GM12891 (cell line): ENCODE measurements around the gene THTPA. TPM values are rescaled to one million over a fixed set of nuclear protein-coding genes. Genes with fewer than 3 reads are reported as not detected.
A peak's percentile ranks its signal among the peaks of the same experiment; 100 is the strongest.

Experiments used
- DNase-seq: peaks from one replicate; pipeline ENCODE4 v3.0.0; 2011; ENCODE audit warnings: low spot score; ENCODE audit not compliant: insufficient read length
- FAIRE-seq: peaks from 2 replicates; lab custom pipeline; 2011; peaks lifted over from hg19 to GRCh38; lab: Jason Lieb, UNC
- PAX5 ChIP-seq: IDR thresholded peaks from 2 replicates; pipeline ENCODE4 v1.6.1; 2011; ENCODE audit warnings: low read length, moderate library complexity, mild to moderate bottlenecking; ENCODE audit not compliant: insufficient read depth, severe bottlenecking
- POLR2A ChIP-seq: IDR thresholded peaks from 2 replicates; pipeline ENCODE4 v1.6.1; 2011; ENCODE audit warnings: low read depth, low read length, control low read depth
- POLR2AphosphoS5 ChIP-seq: IDR thresholded peaks from 2 replicates; pipeline ENCODE4 v1.6.1; 2011; ENCODE audit warnings: low read depth, low read length, control low read depth
- POU2F2 ChIP-seq: IDR thresholded peaks from 2 replicates; pipeline ENCODE4 v1.6.1; 2011; ENCODE audit warnings: low read depth, mild to moderate bottlenecking, control low read depth, low read length, moderate library complexity
- SPI1 ChIP-seq: IDR thresholded peaks from 2 replicates; pipeline ENCODE4 v1.6.1; 2011; ENCODE audit warnings: low read depth, low read length, control low read depth
- TAF1 ChIP-seq: IDR thresholded peaks from 2 replicates; pipeline ENCODE4 v1.6.1; 2011; ENCODE audit warnings: low read depth, low read length, control low read depth
- polyA plus RNA-seq: library from polyadenylated mRNA; unstranded; fragments of >200 nt; gene quantifications from one replicate; pipeline ENCODE4 v1.2.1, GENCODE V29; 2012; ENCODE audit warnings: low read depth, missing spikeins, inconsistent platforms; ENCODE audit not compliant: missing spikeins

THTPA gene, protein sequence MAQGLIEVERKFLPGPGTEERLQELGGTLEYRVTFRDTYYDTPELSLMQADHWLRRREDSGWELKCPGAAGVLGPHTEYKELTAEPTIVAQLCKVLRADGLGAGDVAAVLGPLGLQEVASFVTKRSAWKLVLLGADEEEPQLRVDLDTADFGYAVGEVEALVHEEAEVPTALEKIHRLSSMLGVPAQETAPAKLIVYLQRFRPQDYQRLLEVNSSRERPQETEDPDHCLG
- polyA plus RNA-seq: 8.0 TPM

DNA sequence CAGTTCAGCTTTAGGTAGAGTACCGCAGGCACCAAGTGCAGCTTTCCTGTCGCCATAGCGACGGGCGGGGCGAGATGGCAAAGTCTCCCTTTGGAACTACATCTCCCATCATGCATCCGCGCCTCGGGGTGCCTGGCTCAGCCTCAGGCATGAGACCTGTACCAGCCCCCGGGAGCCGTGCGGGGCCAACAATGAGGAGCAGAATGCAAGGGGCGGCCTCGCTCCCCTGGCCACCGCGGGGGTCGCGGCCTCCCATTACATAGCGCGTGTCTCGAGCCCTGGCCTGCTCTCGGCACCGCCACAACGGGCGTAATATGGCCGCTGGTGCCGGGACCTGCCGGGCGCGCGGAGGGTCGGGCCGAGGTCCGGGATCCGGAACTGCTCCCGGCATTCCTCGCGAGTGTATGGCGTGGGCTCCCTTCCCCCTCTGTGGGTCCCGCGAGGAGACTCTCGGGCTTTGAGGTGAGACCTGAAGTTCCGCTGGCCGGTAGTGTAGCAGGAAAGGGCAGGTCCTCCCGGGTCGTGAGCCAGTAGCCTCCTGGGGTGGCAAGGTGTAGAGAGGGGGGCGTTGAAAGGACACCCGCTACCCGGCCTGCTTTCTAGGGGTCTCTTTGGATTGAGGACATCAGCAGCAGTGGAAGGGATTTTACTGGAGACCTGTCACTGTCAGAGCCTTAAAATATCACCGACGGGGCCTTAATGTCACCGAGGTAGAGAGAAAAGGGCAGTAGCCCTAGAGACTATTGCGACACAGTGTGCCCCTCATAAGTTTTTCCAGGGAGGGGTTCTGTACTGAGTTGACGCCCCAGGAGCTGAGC, at the start of gene THTPA:
Gene THTPA, plus strand, starts transcription at position 390 of the 818 bp plus-strand sequence. CDS start 487 bp downstream, outside the sequence.
- FAIRE-seq: peak; percentile 88
- TF ChIP-seq PAX5 (no peak), POLR2A (peak; percentile 75; the same call in 1 of the 2 replicates), POLR2AphosphoS5 (peak; percentile 85), POU2F2 (peak; percentile 27), SPI1 (peak; percentile 3; the same call in 1 of the 2 replicates), TAF1 (peak; percentile 70)

DNA sequence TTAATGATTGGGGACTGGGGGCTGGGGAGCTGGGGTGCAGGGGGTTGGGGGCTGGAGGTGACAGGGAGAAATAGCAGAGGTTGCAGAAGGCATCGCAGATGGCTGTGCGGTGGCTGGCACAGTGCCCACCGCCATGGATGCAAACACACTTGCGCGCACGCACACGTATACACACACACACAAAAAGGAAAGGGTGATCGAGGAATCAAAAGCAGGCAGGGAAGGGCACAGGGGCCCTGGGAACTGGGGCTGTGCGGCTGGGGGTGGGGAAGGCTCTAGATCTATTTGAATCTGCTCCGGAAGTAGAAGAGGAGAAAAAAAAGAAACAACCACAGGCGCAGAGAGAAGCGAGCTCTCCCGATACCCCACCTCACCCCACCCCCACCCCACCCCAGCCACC, 43.9 kb upstream of the THTPA start:
- peak; percentile 51 for FAIRE-seq
- no peak for DNase-seq
- TF ChIP-seq POU2F2: no peak
- TF ChIP-seq PAX5: no peak
- TF ChIP-seq POLR2AphosphoS5: no peak
- no peak for TF ChIP-seq TAF1
- TF ChIP-seq SPI1: no peak
- TF ChIP-seq POLR2A: no peak

More for the DNA sequence above, at the start of gene THTPA:
- DNase-seq: peak; percentile 94

DNA sequence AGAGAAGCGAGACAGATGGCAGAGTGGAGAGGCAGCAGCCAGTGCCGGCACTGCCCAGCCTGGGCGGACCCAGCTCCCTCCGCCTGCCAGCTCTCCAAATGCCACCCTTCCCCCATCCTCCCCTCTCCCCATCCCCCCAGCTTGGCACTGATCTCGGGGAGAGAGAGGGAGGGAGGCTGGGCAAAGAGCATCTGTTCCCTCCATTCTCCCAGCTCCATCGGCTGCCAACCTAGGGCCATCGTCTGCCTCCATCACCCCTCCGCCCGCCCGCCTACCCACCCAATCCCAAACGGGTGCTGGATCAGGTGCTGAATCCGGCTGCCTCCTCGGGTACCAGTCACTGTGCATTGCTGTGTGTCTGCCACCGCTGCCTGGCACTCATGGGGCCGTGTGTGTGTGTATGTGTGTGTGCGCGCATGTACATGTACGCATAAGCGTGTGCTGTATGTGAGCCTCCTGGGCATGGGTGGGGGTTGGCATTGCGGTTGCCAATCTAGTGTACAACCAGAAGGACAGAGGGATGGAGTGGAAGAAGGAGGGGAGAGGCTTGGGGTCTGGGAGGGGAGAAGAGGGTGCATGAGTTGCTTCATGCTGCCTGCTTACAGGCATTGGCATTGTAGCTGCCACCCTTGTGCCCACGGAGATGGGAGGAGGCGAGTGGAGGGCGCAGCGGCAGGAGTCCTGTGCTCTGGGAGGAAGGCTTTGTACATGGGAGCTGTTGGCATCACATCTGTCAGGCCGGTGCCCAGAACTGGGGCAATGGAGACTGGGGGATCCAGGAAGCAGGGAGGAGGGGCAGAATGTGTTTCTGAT, 42.9 kb upstream of the THTPA start:
- TF ChIP-seq POLR2A: no peak
- TF ChIP-seq PAX5: no peak
- no peak for TF ChIP-seq SPI1
- no peak for TF ChIP-seq TAF1
- no peak for TF ChIP-seq POLR2AphosphoS5
- no peak for TF ChIP-seq POU2F2
- no peak for FAIRE-seq
- DNase-seq: no peak

DNA sequence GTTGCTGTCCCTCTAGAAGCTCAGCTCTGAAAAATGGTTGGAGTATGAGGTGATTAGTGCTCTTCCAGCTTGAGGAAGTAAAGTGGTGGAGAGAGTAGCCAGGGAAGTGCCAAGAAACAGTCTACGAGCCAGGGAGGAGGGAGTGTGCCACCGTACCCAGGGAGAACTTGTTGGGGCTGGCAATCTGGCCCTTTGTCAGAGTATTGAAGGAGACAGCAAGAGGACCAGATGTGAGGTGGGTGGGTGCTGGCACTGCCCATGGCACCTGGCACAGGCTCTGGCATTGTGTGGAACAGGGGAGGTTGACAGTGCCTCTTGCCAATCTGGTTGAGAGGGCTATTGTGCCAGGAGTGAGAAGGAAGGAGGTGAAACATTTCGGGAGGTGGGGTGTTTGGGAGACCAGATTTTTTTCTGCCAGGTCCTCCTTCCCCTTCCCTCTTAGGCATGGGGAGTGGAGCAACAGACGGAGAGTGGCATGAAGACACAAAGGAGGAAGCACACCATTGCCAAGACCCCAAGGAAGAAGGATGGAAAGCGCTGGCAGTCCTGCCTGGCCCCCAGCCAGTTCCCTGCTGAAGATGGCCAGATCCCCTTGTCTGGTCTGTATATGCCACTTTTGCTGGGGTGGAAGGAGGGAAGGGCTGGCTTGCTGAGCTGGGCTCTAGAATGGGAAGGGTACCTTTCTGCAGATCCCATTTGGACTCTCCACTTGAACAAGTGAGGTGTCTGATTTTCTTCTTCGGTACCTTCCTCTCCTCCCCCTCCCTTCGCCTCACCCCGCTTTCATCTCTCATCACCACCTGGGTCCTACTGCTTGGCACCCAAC, 42.0 kb upstream of the THTPA start:
- no peak for FAIRE-seq

DNA sequence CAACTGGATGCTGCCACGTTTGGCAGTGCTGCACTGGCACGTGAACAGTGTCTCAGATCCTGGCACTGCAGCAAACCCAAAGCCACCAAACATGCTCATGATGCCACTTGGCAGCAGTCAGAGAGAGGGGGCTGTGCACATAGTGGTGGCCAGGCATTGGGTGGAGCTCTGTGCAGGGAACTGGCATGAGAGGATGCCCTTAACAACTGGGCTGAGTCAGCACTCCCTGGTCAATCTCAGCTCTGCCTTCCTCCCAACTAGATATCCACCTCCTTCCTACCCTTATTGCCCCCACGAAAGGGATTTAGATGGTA, 41.5 kb upstream of the THTPA start:
- no peak for TF ChIP-seq PAX5
- TF ChIP-seq POLR2A: no peak
- no peak for TF ChIP-seq POU2F2
- no peak for TF ChIP-seq POLR2AphosphoS5
- TF ChIP-seq TAF1: no peak
- TF ChIP-seq SPI1: no peak
- FAIRE-seq (no peak), DNase-seq (no peak)

More for the DNA sequence above, 42.0 kb upstream of the THTPA start:
- DNase-seq: no peak
- no peak for TF ChIP-seq SPI1
- no peak for TF ChIP-seq POU2F2
- no peak for TF ChIP-seq POLR2A
- no peak for TF ChIP-seq TAF1
- TF ChIP-seq PAX5: no peak
- TF ChIP-seq POLR2AphosphoS5: no peak

DNA sequence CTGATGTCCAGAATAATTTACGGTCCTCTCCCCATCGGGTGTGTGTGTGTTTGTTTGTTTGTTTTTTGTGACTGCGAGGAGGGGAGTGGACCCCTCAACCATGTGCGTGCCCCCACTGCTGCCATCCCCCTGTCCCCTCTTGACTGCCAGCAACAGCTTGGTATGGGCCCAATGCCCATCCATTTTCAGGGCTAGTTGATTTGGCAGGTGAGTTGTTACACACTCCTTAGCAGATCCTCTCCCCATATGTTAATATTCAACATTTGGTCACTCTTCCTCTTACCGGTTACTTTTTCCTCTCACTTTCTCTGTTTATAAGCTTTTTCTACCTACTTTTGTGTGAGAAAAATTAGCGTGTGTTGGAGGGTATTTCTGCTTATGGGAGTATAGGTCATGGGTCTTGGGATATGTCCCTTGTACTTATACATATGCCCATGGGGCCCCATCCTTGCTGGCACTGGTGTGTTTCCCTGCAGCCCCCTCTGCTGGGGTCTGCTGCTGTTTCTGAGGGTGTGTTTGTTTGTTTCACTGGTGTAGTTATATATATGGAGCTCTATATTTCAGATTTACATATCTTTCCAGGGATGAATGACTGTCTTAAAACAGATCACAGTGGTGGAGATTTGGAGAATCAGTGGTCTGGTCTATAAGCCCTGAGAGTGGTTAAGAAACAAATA, 38.3 kb upstream of the THTPA start:
- FAIRE-seq (no peak), DNase-seq (no peak)
- TF ChIP-seq POU2F2: no peak
- TF ChIP-seq POLR2AphosphoS5: no peak

DNA sequence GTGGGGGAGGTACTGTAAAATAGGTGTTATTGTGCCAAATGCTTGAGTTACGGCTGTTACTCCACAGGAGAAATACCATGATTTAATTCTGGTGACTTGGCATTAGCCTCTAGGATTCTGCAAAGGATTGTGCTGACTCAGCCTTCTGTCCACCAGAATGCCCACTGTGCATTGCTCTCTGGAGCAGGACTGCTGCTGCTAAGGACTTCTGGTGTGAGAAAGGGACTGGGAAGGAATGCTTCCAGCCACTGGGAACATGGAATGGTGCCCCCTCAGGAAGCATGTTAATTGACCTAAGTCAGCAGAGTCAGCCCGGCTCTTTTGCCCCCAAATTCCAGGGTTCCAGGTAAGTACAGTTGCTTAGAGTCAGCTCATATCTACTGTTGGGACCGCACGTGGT, 37.4 kb upstream of the THTPA start:
- no peak for TF ChIP-seq PAX5
- no peak for TF ChIP-seq TAF1
- FAIRE-seq (no peak), DNase-seq (no peak)

DNA sequence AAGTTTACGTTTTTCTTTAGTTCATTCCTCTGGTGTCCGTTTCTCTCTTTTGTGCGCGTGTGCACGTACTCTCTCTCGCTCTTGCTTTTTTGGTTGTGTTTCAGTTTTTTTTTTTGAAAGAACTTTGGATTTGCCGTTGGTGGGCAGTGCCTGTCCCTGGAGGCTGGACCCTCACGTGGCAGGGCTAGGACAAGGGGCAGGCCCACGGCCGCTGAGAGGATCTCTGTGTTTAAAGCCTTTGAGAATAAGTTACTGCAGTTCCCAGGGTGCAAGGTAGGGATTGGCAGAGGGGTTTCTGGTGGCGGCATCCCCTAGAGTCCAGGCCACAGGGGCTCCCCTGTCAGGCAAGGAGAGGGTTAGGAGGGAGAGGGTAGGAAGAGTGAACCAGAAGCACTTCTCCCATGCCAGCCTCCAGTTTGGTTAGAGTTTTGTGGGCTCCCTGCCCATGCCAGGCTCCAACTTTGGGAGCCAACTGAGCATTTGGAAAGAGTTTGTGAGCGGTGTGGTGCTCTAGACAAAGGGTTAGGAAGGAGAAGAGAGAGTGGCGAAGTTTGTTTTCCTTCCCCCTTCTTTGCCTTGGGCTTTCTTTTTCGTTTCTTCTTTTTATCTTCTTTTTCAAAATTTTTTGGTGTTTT, 35.1 kb upstream of the THTPA start:
- DNase-seq (no peak), FAIRE-seq (no peak)
- TF ChIP-seq SPI1: no peak
- no peak for TF ChIP-seq POLR2A
- no peak for TF ChIP-seq POU2F2
- TF ChIP-seq TAF1: no peak
- no peak for TF ChIP-seq POLR2AphosphoS5
- no peak for TF ChIP-seq PAX5
